OCI-LY3 (cell line): ENCODE data around the gene CPT1B.
A peak's percentile ranks its signal among the peaks of the same experiment; 100 is the strongest.

Source experiments
- H2AFZ ChIP-seq: fragments of 200-600, 300-600 bp; shearing (Covaris generic); 2 replicates; pipeline ENCODE4 v1.6.0; 2014; ENCODE audit warnings: antibody characterized with exemption, low read depth, low read length
- H3K27ac ChIP-seq: fragments of 200-600, 300-600 bp; sonication (generic); 2 replicates; pipeline ENCODE4 v1.5.1; 2014; ENCODE audit warnings: mild to moderate bottlenecking, low read length, moderate library complexity, mixed read lengths
- H3K27me3 ChIP-seq: fragments of 200-600, 300-600 bp; sonication (generic); 2 replicates; pipeline ENCODE4 v1.6.1; 2014; ENCODE audit warnings: low read depth, low read length, mixed read lengths
- H3K36me3 ChIP-seq: fragments of 200-600, 300-600 bp; sonication (generic); replicated peaks from 2 replicates; pipeline ENCODE3; 2014; ENCODE audit warnings: low read depth, low read length, mixed read lengths
- H3K4me1 ChIP-seq: fragments of 300-600, 200-600 bp; sonication (generic); 2 replicates; pipeline ENCODE4 v1.6.1; 2014; ENCODE audit warnings: low read length, mixed read lengths
- H3K4me2 ChIP-seq: fragments of 200-600, 300-600 bp; sonication (generic); 2 replicates; pipeline ENCODE4 v1.6.1; 2014; ENCODE audit warnings: low read length, mixed read lengths
- H3K4me3 ChIP-seq: fragments of 300-600, 200-600 bp; sonication (generic); 2 replicates; pipeline ENCODE4 v1.5.1; 2014; ENCODE audit warnings: antibody characterized with exemption, mild to moderate bottlenecking, low read length, moderate library complexity
- H3K79me2 ChIP-seq: fragments of 300-600, 200-600 bp; shearing (Covaris generic); 2 replicates; pipeline ENCODE4 v1.6.1; 2014; ENCODE audit warnings: mild to moderate bottlenecking, low read length, mixed read lengths
- H3K9ac ChIP-seq: fragments of 300-600, 200-600 bp; shearing (Covaris generic); 2 replicates; pipeline ENCODE4 v1.6.0; 2014; ENCODE audit warnings: mild to moderate bottlenecking, low read length, moderate library complexity
- H3K9me3 ChIP-seq: fragments of 200-600, 300-600 bp; shearing (Covaris generic); 2 replicates; pipeline ENCODE4 v1.6.1; 2014; ENCODE audit warnings: low read length, mixed read lengths; ENCODE audit not compliant: insufficient read depth
- H4K20me1 ChIP-seq: fragments of 200-600, 300-600 bp; sonication (generic); 2 replicates; pipeline ENCODE4 v1.6.1; 2016; ENCODE audit warnings: low read length, mixed read lengths; ENCODE audit not compliant: insufficient read depth
- CTCF ChIP-seq: fragments of 200-600, 300-600 bp; sonication (generic); IDR thresholded peaks from 2 replicates; pipeline ENCODE4 v1.5.1; 2014; ENCODE audit warnings: antibody characterized with exemption, low read length, low read depth
- EZH2phosphoT487 ChIP-seq: fragments of 200-600 bp; shearing (Covaris generic); IDR thresholded peaks from 2 replicates; pipeline ENCODE4 v1.6.1; 2018; ENCODE audit warnings: antibody characterized with exemption, mixed run types, low read depth

CPT1B gene

DNA sequence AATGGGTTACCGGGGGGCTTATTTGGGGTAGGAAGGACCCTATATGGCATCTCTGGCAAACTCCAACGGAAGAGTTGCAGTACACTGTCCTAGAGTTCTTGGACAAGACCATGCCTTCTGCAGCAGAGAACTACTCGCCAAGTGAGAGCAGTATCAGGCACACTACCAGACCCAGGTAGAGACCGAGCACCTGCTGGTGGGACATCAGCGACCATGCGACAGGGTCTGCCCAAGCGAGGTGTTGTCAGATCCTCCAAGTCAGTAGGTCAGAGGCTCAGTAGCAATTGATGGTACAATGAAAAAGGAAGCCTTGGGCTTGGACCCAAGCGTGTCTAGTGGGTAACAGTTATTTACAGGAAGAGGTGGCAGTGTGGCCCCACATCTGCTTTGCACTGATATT lies 7.6 kb upstream of the CPT1B start:
- Histone ChIP-seq H4K20me1 (no peaks in the 10 kb centered on the region), H3K4me1 (peaks cover 11% of the 10 kb centered on the region), H3K36me3 (no peaks in the 10 kb centered on the region), H3K4me3 (no peak overlapping the region), H3K79me2 (peaks cover 18% of the 10 kb centered on the region), H2AFZ (no peak overlapping the region), H3K9me3 (no peaks in the 10 kb centered on the region), H3K4me2 (no peak overlapping the region), H3K9ac (no peak overlapping the region), H3K27ac (no peak overlapping the region), H3K27me3 (no peaks in the 10 kb centered on the region)
- TF ChIP-seq CTCF (no peak), EZH2phosphoT487 (no peak)

DNA sequence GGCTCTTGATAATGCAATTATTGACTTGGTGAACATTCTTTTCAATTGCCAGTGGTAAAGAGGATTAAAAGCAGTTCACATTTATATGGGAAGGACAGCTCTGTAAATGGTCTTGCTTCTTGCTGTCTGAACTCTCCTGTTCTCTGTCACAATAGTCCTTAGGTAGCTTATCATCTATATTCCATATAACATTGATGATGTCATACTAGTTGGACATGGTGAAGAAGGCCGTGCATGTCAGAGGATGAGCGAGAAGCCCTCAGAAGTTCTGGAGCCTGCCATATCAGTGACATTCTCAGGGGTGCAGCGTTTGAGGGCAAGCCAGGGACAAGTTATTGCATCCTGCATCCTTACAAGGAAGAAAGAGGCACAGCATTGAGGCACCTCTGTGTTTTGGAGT lies 7.0 kb upstream of the CPT1B start:
- Histone ChIP-seq H3K4me3 (no peak overlapping the region), H3K4me1 (peaks cover 11% of the 10 kb centered on the region), H3K27ac (no peak overlapping the region), H3K36me3 (no peaks in the 10 kb centered on the region), H2AFZ (no peak overlapping the region), H3K9me3 (no peaks in the 10 kb centered on the region), H3K4me2 (no peak overlapping the region), H4K20me1 (no peaks in the 10 kb centered on the region), H3K9ac (no peak overlapping the region), H3K79me2 (peaks cover 18% of the 10 kb centered on the region), H3K27me3 (no peaks in the 10 kb centered on the region)
- TF ChIP-seq CTCF (no peak), EZH2phosphoT487 (no peak)

DNA sequence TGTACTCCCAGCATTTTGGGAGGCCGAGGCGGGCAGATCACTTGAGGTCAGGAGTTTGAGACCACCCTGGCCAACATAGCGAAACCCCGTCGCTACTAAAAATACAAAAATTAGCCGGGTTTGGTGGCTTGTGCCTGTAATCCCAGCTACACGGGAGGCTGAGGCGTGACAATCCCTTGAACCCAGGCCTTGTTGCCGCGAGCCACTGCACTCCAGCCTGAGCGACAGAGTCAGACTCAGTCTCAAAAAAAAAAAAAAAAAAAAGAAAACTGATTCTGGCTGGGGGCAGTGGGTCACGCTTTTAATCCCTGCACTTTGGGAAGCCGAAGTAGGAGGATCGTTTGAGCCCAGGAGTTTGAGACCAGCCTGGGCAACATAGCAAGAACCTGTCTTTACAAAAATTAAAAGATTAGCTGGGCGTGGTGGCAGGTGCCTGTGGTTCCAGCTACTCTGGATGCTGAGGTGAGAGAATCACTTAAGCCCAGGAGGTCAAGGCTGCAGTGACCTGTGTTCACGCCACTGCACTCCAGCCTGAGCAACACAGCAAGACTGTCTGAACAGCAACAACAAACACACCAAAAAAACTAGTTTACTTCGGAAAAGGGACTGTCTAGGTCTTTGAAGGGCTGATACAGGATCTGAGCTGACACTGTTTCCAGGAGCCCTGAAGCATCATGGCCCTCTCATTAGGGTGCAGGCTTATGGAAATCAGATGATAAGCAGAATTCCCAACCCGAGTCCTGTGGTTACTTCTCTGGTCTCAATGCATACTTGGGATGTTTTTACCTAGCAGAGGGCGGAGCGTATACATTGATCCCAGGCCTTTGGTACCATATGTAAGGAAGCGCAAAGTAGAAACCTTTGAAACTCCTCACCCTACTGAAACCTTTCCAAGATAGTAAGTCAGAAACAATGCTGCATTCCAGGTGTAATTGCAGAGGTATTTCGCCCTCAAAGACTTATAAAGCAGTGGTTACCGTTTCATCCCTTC lies 6.2 kb upstream of the CPT1B start:
- H3K27me3 ChIP-seq = no peaks in the 10 kb centered on the region
- peaks cover 18% of the 10 kb centered on the region for H3K79me2 ChIP-seq
- H3K27ac ChIP-seq = no peak overlapping the region
- no peaks in the 10 kb centered on the region for H3K9me3 ChIP-seq
- no peak overlapping the region for H2AFZ ChIP-seq
- H3K4me1 ChIP-seq = peaks cover 11% of the 10 kb centered on the region
- peak overlapping the region; percentile 90; the same call in 1 of the 2 replicates for H3K4me2 ChIP-seq
- H4K20me1 ChIP-seq = no peaks in the 10 kb centered on the region
- H3K36me3 ChIP-seq = no peaks in the 10 kb centered on the region
- H3K9ac ChIP-seq = no peak overlapping the region
- no peak for TF ChIP-seq CTCF
- TF ChIP-seq EZH2phosphoT487 = no peak
- H3K4me3 ChIP-seq = no peak overlapping the region

DNA sequence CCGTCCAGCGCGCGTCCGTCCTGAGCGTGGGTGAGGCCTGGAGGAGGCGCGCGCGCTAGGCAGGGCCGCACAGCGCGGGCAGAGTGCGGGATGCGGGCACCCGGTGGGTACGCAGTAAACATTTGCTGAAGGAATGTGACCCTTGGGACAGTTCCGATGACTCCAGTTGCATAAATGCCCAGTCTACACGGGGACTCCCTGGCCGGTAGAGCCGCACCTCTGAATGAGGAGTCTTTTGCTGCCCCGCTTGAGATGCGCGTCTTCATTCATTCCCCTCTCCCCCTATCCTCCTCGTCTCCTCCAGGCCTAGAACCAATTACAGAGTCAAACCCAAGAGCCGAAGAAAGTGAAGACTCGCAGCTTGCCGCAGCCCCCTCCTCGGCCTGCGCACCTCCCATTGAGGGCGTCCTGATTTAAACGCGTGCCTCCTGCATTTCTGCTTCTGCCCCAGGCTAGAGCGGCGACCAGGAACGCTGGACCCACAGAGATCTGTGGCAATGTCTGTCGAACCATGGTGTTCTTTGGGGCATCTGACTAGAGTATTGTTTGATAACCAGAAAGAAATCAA lies 5.2 kb upstream of the CPT1B start:
- H3K36me3 ChIP-seq = no peaks in the 10 kb centered on the region
- peak overlapping the region; percentile 91 for H3K4me3 ChIP-seq
- H3K79me2 ChIP-seq = peaks cover 18% of the 10 kb centered on the region
- no peak for TF ChIP-seq CTCF
- H3K9ac ChIP-seq = peak overlapping the region; percentile 64
- H3K4me1 ChIP-seq = peaks cover 11% of the 10 kb centered on the region
- no peaks in the 10 kb centered on the region for H4K20me1 ChIP-seq
- no peak overlapping the region for H2AFZ ChIP-seq
- H3K9me3 ChIP-seq = no peaks in the 10 kb centered on the region
- peak overlapping the region; percentile 90 for H3K4me2 ChIP-seq
- H3K27ac ChIP-seq = no peak overlapping the region
- no peaks in the 10 kb centered on the region for H3K27me3 ChIP-seq
